Measurements from ENCODE around the gene CARS2. TPM values are rescaled to one million over a fixed set of nuclear protein-coding genes. Genes with fewer than 3 reads are reported as not detected.

Gene CARS2, protein sequence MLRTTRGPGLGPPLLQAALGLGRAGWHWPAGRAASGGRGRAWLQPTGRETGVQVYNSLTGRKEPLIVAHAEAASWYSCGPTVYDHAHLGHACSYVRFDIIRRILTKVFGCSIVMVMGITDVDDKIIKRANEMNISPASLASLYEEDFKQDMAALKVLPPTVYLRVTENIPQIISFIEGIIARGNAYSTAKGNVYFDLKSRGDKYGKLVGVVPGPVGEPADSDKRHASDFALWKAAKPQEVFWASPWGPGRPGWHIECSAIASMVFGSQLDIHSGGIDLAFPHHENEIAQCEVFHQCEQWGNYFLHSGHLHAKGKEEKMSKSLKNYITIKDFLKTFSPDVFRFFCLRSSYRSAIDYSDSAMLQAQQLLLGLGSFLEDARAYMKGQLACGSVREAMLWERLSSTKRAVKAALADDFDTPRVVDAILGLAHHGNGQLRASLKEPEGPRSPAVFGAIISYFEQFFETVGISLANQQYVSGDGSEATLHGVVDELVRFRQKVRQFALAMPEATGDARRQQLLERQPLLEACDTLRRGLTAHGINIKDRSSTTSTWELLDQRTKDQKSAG
- 45.4 to 58.4 TPM (median 55.5 TPM) in 5 replicates for total RNA-seq (2022; extraction: Qiagen RNA extraction; ENCODE audit: low read depth)

DNA sequence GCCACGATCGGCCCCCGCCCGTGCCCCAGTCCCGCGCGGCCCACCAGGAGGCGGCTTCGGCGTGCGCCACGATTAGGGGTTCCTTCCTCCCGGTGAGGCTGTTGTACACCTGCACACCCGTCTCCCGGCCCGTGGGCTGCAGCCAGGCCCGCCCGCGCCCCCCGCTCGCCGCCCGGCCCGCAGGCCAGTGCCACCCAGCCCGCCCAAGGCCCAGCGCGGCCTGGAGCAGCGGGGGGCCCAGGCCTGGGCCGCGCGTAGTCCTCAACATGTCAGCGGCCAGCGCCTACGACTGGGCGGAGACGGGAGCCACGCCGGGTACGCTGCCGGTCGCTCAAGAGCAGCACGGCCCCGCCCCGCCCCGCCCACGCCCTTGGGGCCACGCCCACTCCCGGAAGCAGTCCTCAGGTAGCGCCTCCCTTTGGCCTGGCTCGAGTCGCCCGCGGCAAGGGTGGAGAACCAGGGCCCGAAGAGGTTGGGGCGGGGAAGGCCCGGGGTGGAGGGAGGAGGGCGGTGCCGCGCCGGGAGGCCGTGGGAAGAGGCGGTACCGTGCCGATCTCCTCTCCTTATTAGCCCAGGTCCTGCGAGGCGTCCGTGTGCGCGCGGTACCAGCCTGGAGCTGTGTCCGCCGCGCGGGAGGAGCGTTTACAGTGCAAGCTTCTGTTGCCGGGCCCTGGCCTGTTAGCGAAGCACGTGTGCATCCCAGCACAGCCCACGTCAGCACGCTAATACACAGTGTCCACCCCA lies at the start of gene CARS2:
CARS2 (minus strand) TSS at position 291 of the 744 bp plus-strand sequence; CDS start at position 268, 23 bp downstream.

DNA sequence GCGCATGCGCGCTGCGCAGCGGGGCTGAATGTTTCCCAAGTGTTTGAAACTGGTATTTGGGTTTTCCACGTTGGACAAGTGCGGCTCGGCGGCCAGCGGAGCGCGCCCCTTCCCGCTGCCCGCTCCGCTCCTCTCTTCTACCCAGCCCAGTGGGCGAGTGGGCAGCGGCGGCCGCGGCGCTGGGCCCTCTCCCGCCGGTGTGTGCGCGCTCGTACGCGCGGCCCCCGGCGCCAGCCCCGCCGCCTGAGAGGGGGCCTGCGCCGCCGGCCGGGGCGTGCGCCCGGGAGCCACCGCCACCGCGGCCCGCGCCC lies 7.7 kb upstream of the CARS2 start, which contains the start of gene ING1:
ING1 (plus strand) TSS at position 59 of the 311 bp plus-strand sequence. CDS start 450 bp downstream, outside the sequence.

DNA sequence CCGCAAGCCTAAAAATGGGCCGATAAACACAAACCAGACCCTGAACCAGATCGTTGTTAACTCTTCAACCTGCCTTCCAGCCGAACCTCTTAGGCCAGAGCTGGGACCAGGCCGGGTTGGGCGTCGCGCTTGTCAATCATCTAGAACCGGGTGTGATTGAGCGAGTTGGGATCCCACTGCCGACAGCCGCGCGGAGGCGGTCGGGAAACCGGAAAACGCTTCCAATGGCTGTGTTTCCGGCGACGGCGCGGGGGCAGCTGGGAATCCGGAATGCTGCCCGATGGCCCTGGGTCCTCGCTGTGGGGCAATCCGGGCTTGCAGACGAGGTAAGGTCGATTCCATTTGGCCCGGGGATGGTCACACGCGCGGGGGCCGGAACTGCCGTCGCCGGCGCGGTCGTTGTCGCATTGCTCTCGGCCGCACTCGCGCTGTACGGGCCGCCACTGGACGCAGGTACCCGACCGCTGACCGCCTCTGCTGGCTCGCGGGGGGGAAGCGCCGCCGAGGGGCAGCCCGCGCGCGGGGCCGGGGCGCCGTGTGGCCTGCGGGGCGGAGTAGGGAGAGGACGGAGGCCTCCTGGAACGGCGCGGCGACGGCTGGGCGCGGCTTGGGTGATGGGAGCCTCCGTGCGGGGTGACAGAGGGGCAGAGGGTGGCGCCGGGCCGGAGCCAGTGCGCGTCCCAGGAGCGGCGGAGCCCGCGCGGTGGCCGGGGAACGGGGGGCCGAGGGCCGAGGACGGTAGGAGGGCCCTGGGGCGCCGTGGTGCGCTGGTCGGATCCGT lies 90.4 kb downstream of the CARS2 start, which contains the start of gene NAXD:
NAXD (plus strand) TSS at position 224 of the 781 bp plus-strand sequence; CDS start at position 281, 57 bp downstream.

Other genes with a start within 250 kb of the CARS2 start
- gene RAB20, start 144.4 kb downstream of the CARS2 start, total RNA-seq (2022; extraction: Qiagen RNA extraction; ENCODE audit: low read depth) = 0.89 to 1.7 TPM (median 1.1 TPM) in 5 replicates
- 14.1 to 18.5 TPM (median 17.4 TPM) in 5 replicates for gene NAXD, start 90.6 kb downstream of the CARS2 start, total RNA-seq (2022; extraction: Qiagen RNA extraction; ENCODE audit: low read depth)
- gene ING1, start 7.6 kb upstream of the CARS2 start, total RNA-seq (2022; extraction: Qiagen RNA extraction; ENCODE audit: low read depth) = 9.8 to 14.6 TPM (median 12.2 TPM) in 5 replicates
- 42.3 to 58.4 TPM (median 49.6 TPM) in 5 replicates for gene ANKRD10, start 209.0 kb upstream of the CARS2 start, total RNA-seq (2022; extraction: Qiagen RNA extraction; ENCODE audit: low read depth)